Hepatocyte (in vitro differentiated cells): ENCODE measurements around the gene PRMT5.

Experiments
- CTCF ChIP-seq: fragments of 200-600 bp; sonication (generic); IDR thresholded peaks from 2 replicates; pipeline ENCODE4 v1.5.1; 2016; ENCODE audit warnings: antibody characterized with exemption, mild to moderate bottlenecking; ENCODE audit not compliant: poor library complexity
- EZH2 ChIP-seq: fragments of 200-600 bp; sonication (generic); IDR thresholded peaks from 2 replicates; pipeline ENCODE4 v1.6.1; 2016; ENCODE audit warnings: antibody characterized with exemption, mild to moderate bottlenecking, borderline replicate concordance
- EZH2phosphoT487 ChIP-seq: fragments of 200-600 bp; sonication (generic); IDR thresholded peaks from one replicate; pipeline ENCODE4 v1.6.1; 2018; ENCODE audit warnings: antibody characterized with exemption, mild to moderate bottlenecking, low read depth, moderate library complexity; ENCODE audit not compliant: unreplicated experiment, severe bottlenecking

DNA sequence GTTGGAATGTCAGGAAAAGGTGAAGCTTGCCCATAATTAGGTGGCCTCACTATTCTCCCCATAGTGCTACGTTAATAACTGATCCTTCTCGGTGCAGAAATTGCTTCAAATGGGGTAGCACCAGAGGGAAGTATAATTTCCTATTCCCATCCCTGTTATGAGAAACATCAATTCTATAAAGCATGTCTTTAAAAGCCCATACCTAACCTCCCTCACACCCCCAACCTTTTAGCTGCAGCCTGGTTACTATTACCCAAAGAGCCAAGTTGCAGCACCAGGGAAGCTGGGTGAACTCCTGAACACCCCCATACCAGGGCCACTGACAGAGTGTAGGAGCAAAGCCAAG, 25.5 kb downstream of the PRMT5 start:
- TF ChIP-seq CTCF (no peak), EZH2 (no peak), EZH2phosphoT487 (no peak)
